ENCODE results near the gene LRRK1.

The LRRK1 gene

DNA sequence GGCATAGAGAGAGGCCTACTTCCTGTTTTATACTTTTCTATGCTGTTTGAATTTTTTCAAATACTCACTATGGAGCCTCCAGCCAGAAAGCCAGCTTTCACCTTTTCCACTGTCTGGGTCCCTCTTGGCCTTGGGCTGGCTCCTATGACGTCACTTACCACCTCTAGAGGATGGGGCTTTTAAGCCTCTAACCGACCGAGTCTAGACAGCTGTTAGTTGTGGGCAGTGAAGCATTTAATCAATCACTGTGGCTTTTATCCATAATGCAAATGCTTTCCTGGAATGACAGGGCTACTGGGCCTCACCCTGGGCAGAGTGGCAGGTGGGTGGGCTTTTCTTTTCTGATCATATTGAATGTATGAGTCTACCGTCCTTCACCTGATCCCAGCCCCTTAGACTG, 61.9 kb downstream of the LRRK1 start:
- DNase-seq (ENCODE audit: low read depth) = no peak

DNA sequence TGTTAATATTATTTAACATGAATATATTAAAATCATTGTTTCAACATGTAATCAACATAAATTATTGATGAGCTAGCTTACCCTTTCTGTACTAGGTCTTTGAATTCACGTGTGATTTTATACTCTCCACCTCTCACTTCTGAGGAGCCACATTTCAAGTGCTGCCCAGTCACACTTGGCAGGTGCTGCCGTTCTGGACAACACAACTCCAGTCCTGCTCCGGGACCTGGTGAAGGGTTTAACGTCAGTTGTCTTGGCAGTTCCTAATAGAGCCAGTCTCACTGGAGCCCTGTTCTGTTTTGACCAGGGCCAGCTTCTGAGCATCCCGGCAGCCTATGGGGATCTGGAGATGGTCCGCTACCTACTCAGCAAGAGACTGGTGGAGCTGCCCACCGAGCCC, 64.1 kb downstream of the LRRK1 start:
- DNase-seq (ENCODE audit: low read depth) = no peak

GRCh38 chr15:100985401-100985800, 66.2 kb downstream of the LRRK1 start:
- no peak for DNase-seq (ENCODE audit: low read depth)

DNA sequence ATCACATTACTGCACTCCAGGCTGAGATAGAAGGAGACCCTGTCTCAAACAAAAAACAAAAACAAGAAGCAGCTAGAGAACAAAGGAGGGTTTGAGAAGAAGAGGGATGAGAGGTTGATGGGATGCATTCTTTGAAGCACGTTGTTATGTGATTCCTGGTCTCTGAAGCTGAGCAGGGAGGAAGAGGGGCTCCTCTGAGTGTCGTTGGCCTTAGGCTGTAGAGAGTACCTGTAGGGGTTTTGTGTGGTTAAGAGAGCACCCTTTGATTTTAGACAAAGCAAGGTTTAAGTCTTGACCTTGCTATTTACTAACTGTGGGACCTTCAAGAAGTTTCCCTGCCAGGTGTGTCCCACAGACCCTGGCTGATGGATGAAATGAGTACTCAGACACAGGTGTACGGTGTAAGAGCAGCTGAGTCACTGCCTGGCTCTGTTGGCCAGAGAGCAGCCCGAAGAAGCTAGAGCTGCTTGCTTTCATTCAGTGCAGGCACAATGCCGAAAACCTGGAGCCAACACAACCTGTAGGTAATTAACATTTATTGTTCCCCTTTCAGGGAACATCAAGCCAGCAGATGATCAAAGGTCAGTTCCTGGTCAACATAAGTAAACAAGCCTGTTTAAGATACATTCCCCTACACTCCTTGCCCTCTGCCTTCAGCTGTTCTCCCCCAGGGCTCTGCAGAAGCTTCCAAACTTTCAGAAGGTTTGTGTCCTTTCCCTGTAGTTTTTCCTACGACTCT, 67.2 kb downstream of the LRRK1 start:
- no peak for DNase-seq (ENCODE audit: low read depth)

DNA sequence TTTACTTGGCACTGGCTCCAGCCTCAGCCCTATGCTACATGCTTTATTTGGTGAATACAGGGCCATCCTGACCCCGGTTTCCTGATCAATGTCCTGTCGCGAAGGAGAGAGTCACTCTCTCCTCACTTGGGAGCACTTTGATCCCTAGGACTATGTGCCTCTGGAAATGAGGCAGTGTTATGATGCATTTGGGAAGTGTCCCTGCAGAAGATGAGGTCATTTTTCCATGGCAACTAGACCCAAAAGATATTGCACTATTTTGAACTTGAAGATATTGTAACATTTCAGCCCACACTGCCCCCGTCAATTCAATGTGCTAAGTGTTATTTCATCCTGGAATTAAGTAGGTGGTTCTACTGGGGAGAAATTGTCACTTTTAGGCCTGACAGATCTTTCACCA, 68.0 kb downstream of the LRRK1 start:
- DNase-seq (ENCODE audit: low read depth) = no peak

- DNase-seq (ENCODE audit: low read depth) = no peak
Measured at GRCh38 chr15:100988297-100988696, 69.1 kb downstream of the LRRK1 start.

- no peak for DNase-seq (ENCODE audit: low read depth)
Measured at GRCh38 chr15:100988857-100989256, 69.7 kb downstream of the LRRK1 start.

DNA sequence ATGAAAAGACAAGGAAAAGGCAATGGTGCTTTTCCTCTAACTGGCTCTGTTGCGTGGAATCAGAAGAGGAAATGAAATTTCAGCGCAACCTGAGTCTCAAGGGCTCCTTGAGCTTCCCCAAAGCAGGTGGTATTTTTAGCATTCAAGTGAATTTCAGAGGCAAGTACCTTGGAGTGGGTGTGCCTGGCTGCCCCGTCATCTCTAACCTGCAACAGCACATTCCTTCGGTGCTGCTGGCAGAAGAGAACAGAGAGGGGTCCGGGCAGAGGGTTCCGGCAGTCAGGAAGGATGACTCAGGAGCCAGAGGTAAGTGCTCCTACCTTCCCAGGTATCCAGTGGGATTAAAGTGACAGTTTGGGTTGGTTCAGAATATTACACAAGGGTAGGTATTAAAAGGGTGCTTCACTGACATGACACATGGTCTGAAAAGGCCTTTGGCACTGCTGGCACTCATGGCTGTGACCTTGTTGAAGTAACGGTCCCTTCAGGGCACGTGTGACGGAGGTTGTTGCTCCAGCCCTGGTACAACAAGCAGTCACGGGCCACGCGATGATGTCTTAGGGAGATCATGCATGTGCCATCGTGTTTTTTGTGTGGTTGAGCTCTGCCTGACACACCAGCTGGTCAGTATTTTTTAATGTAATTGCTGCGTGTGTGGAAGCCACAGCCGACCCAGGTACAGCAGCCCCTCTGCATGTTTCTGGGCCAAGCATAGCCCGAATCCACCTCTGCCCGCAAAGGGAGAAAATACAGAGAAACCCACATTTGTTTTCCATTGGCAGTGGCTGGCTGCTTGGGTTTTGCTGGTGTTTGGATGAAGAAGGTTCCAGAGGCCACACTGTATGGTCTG, 75.7 kb downstream of the LRRK1 start:
- no peak for DNase-seq (ENCODE audit: low read depth)

GRCh38 chr15:100995471-100996430, 76.6 kb downstream of the LRRK1 start:
- DNase-seq (ENCODE audit: low read depth) = no peak

- DNase-seq (ENCODE audit: low read depth) = no peak
Measured at GRCh38 chr15:100997442-100997841, 78.3 kb downstream of the LRRK1 start.

DNA sequence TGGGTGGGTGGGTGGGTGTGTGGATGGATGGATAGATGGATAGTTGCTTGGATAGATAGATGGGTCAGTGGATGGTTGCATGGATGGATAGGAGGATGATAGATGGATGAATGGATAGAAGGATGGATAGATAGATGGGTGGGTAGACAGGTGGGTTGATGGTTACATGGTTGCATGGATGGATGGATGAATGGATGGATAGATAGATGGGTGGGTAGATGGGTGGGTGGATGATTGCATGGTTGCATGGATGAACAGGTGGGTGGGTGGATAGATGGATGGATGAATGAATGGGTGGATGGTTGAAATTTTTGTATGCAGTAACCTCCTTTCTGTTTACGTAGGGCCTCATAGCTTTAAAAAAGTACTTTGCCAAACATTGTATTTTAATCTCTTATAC, 79.5 kb downstream of the LRRK1 start:
- no peak for DNase-seq (ENCODE audit: low read depth)

DNA sequence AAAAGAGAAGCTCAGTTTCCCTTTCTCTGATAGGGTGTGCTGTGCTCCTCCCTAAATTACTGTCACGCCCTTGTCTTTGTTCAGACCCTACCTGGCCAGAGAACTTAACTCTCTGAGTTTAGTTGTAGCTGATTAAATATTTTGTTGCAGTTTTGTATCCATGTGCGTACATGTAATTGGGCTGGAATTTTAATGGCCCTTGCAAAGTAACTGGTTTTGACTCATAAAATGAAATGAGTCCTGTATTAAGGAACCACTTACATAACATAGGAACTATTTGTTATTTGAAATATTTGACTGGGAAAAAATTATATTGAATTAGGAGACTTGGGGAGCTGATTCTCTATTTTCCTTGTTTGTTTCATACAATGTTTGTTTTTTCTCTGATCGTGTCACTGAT, 80.2 kb downstream of the LRRK1 start:
- DNase-seq (ENCODE audit: low read depth) = no peak

GRCh38 chr15:101000271-101000681, 81.1 kb downstream of the LRRK1 start:
- no peak for DNase-seq (ENCODE audit: low read depth)

- no peak for DNase-seq (ENCODE audit: low read depth)
Measured at GRCh38 chr15:101001056-101001455, 81.9 kb downstream of the LRRK1 start.

DNA sequence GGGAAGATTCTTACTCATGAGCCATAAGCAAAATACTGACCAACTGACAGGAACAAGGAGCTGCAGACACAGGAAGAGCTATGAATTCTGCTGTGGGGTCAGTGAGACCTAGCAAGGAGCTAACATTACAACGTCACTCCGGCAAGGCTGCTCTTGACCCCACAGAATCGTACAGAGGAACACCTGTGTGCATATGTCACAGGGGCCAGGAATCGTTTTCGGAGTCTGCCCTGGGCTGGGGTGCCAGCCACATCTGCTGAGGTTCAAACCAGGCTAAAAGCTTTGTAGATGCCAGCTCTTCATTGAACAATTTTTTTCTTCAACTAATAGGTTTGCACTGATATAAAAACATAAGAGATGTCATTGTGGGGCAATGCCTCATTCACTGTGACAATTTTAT, 82.6 kb downstream of the LRRK1 start:
- no peak for DNase-seq (ENCODE audit: low read depth)

DNA sequence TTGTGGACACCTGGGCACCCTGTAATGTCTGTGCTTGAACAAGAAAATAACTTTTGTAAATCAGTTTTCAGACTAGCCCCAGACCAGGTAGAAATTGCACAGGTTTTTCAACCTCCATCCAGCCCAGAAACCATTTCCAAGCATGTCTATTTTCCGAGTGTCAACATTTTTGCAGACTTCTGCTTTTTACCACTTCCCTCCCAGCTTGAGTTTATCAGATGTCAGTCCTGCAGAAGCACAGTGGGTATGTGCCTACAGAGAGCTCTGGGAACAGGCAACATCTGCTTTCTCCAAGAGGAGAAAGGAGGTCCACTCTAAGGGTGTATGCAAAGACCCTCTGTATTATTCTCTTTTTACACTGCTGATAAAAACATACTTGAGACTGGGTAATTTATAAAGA, 83.9 kb downstream of the LRRK1 start:
- no peak for DNase-seq (ENCODE audit: low read depth)

DNA sequence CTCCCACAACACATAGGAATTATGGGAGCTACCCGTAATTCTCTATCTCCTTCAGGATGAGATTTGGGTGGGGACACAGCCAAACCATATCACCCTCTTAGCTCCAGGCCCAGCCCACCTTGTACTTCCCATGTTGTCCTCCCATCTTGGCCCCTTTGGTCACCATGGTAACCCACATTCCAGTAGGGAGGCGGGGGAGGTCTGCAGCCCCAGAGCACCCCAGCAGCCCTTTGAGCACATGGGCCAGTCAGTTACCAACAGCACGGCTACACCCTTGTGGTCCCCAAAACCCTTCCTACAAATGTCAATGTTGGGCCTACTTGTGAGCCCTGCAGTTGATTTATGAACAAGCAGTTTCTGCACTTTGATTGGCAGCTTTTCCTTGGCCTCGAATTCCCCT, 84.5 kb downstream of the LRRK1 start:
- no peak for DNase-seq (ENCODE audit: low read depth)

DNA sequence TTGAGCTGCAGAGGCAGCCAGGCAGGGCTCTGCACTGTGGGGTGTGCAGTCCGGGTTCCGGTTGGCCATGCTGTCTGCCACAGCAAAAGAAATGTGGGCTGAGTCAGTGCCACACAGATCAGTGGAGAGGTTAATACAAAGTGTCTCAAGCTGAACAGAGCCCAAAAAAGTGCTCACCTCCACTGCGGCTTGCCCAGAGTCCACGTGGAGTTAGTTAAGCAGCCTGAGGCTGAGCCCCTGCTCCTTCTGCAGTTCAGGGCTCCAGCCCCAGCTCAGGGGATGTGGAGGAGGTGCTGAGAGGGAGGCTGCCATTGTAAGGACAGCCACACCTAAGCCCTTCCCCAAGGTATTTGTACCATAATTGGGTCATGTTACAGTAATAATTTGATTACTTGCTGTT, 85.3 kb downstream of the LRRK1 start:
- no peak for DNase-seq (ENCODE audit: low read depth)

DNA sequence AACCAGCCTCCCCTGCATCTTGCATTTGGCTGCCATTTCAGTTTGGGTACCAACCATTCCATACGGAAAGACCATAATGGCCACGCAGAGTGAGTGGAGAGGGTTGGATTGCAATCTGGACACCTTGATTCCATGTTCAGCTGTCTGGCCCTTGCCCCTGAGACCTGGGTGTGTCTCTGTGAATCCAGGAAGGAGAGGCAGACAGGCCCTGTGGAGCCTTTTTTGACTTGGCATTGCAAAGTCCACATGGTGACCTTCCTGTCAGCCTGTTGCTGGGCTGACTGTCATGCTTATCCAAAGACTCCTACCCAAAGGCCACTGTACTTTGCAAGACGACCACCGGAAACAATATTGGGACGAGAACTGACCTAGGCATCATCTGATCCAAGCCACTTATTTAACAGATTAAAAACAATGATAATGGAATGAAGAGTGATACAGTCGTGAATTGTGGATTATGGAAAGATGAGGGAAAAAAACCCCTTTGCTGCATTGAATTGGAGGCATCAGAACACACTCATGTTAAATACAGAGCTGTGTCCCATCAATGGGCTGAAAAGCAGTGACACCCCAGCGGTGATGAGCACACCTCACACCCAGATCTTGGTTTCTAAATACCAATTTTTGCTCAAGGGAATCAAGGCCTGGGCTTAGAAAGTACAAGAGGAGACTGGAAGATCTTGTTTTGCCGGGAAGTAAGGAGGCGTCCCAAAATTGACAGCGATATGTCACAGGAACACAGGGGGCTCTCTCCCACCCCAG, 86.0 kb downstream of the LRRK1 start:
- DNase-seq (ENCODE audit: low read depth) = no peak

DNA sequence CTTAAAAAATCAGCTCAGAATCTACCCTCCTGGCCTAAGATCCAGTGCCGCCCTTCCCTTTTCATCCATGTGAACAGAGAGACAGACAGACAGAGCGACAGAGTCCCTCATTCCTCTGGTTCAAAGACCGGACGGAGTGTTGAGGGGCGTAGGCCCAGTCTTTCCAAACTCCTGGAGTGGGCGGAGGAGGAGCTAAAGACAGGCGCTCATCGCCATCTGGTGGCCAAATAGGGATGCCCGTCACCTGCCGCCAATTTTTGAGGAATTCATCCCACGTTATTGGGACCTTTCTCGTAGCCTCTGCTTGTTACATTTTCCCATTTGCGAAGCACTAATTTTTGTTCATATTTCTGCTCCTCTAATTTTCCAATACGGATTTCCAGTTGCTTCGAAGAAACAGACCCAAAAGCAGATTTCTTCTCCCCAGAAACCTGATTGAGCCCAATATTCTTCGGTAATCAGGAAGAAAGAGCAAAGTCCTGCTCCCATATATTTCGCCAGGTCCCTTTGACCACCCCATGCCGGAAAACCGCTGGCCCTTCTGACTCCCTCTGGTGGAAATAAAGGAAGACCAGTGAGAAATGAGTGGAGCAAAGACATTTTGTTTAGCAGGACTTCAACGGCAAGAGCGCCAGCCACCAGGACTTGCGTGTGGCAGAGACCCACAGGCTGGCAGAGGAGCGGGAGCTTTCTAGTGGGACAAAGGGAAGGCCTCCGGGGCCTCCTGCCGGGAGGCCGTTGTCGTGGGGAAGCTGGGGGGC, 88.0 kb downstream of the LRRK1 start:
- peak; percentile 58 for DNase-seq (ENCODE audit: low read depth)

Data from stimulated activated CD4-positive, alpha-beta T cell treated with anti-CD3 and anti-CD28 coated beads, Interleukin-2, amount 100 ng/mL, for 4 hours (primary cell).